Duodenal mucosa (tissue), 2 donors: ENCODE results near the gene MYO1C.
"Not testable (repeated sequence)": the region's sequence is repeated elsewhere in the genome, so short reads cannot be mapped to it uniquely, and the experiment has no call there.

Experiments used
- H3K27ac ChIP-seq: one replicate; pipeline ENCODE4 v1.7.0; 2013; ENCODE audit warnings: low read depth, low read length
- H3K27me3 ChIP-seq, 2 donors: one replicate each; pipeline ENCODE4 v1.7.0; 2013; ENCODE audit warnings: low read length in 2 of 2, control low read depth in 1 of 2; ENCODE audit not compliant: insufficient read depth in 2 of 2, control insufficient read depth in 1 of 2
- H3K36me3 ChIP-seq, 2 donors: one replicate each; pipeline ENCODE4 v1.7.0; 2013; ENCODE audit warnings: low read length in 2 of 2, control low read depth in 1 of 2; ENCODE audit not compliant: insufficient read depth in 2 of 2, control insufficient read depth in 1 of 2
- H3K4me1 ChIP-seq, 2 donors: one replicate each; pipeline ENCODE4 v1.7.0; 2013; ENCODE audit warnings: low read length in 2 of 2, control low read depth in 1 of 2; ENCODE audit not compliant: insufficient read depth in 2 of 2, control insufficient read depth in 1 of 2
- H3K4me3 ChIP-seq, 2 donors: one replicate each; pipeline ENCODE4 v1.7.0; 2013; ENCODE audit warnings: low read length in 2 of 2, low read depth in 1 of 2
- H3K9ac ChIP-seq, 2 donors: one replicate each; pipeline ENCODE4 v1.7.0; 2013; ENCODE audit warnings: low read length in 2 of 2, low read depth in 1 of 2
- H3K9me3 ChIP-seq, 2 donors: one replicate each; pipeline ENCODE4 v1.7.0; 2013; ENCODE audit warnings: low read length in 2 of 2, control low read depth in 1 of 2; ENCODE audit not compliant: control insufficient read depth in 1 of 2

Gene MYO1C

GRCh38 chr17:1467258-1467657 lies 25.2 kb downstream of the MYO1C start:
- Histone ChIP-seq H3K27me3 (no peaks in the 10 kb centered on the region), H3K36me3 (peaks cover 31 to 56% of the 10 kb centered on the region in 2 donors), H3K4me1 (peaks cover 10 to 13% of the 10 kb centered on the region in 2 donors), H3K9ac (no peak overlapping the region), H3K9me3 (no peaks in the 10 kb centered on the region), H3K4me3 (no peak overlapping the region), H3K27ac (no peak overlapping the region)

DNA sequence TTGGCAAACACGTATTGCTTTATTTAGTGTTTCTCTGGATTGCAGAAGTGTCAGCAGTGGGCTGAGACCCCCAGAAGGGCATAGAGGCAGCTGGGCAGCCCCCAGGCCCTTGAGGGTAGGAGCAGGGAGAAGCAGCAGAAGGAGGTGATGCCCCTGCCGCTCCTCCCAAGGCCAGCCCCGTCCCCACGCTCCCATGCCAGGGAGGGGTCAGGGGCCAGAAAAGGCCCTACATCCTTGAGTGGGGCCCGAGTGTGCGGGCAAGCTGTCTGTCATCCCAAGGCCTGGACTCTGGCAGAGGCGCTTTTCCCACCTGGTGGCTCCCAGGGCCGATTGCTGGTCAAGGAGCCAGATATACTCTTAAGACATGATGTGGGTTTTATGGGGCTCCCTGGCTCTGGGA lies 28.3 kb downstream of the MYO1C start:
- Histone ChIP-seq H3K4me3 (no peak overlapping the region), H3K9ac (no peak overlapping the region), H3K4me1 (peaks cover 25 to 29% of the 10 kb centered on the region in 2 donors), H3K27me3 (no peaks in the 10 kb centered on the region), H3K36me3 (peaks cover 16 to 35% of the 10 kb centered on the region in 2 donors), H3K27ac (no peak overlapping the region), H3K9me3 (no peaks in the 10 kb centered on the region)

- Histone ChIP-seq H3K4me3 (peak overlapping the region; percentile 43 to 49), H3K4me1 (peaks cover 21 to 29% of the 10 kb centered on the region in 2 donors), H3K36me3 (peaks cover 5 to 20% of the 10 kb centered on the region in 2 donors), H3K9ac (no peak overlapping the region), H3K27me3 (no peaks in the 10 kb centered on the region), H3K9me3 (no peaks in the 10 kb centered on the region), H3K27ac (no peak overlapping the region)
Observed at GRCh38 chr17:1462164-1463112, 30.0 kb downstream of the MYO1C start.

- H3K27ac ChIP-seq, result no peak overlapping the region
- no peaks in the 10 kb centered on the region for H3K9me3 ChIP-seq
- H3K36me3 ChIP-seq, result peaks cover 5 to 14% of the 10 kb centered on the region in 2 donors
- H3K4me1 ChIP-seq, result peaks cover 21 to 33% of the 10 kb centered on the region in 2 donors
- H3K4me3 ChIP-seq, result no peak overlapping the region
- no peak overlapping the region for H3K9ac ChIP-seq
- H3K27me3 ChIP-seq, result no peaks in the 10 kb centered on the region
Observed at GRCh38 chr17:1461198-1461944, 31.1 kb downstream of the MYO1C start.

GRCh38 chr17:1460233-1460632 lies 32.3 kb downstream of the MYO1C start:
- Histone ChIP-seq H3K27ac (peak overlapping the region; percentile 44), H3K9me3 (no peaks in the 10 kb centered on the region), H3K4me1 (peaks cover 21 to 35% of the 10 kb centered on the region in 2 donors), H3K4me3 (peak overlapping the region in 1 of 2 donors; percentile 21), H3K9ac (peak overlapping the region; percentile 6 to 41), H3K36me3 (peaks cover 3 to 5% of the 10 kb centered on the region in 2 donors), H3K27me3 (no peaks in the 10 kb centered on the region)

- Histone ChIP-seq H3K27ac (peak within 1 kb of the TSS; percentile 97), H3K36me3 (no peaks in the 10 kb centered on the region), H3K4me1 (peaks cover 24 to 38% of the 10 kb centered on the region in 2 donors), H3K9me3 (no peaks in the 10 kb centered on the region), H3K4me3 (peak within 1 kb of the TSS; percentile 77 to 89), H3K27me3 (no peaks in the 10 kb centered on the region), H3K9ac (peak within 1 kb of the TSS; percentile 82 to 90)
Observed at GRCh38 chr17:1455797-1456599, 36.5 kb downstream of the MYO1C start, which contains the start of gene CRK. TSS of gene CRK (minus strand) at chr17:1456232. CDS start at chr17:1456117, 115 bp downstream.

- peak overlapping the region; percentile 77 to 89 for H3K4me3 ChIP-seq
- H3K9ac ChIP-seq, result peak overlapping the region; percentile 82 to 90
- H3K4me1 ChIP-seq, result peaks cover 24 to 37% of the 10 kb centered on the region in 2 donors
- H3K36me3 ChIP-seq, result no peaks in the 10 kb centered on the region
- no peaks in the 10 kb centered on the region for H3K27me3 ChIP-seq
- H3K27ac ChIP-seq, result peak overlapping the region; percentile 97
- H3K9me3 ChIP-seq, result no peaks in the 10 kb centered on the region
Observed at GRCh38 chr17:1455291-1455796, 37.1 kb downstream of the MYO1C start.

- Histone ChIP-seq H3K36me3 (no peaks in the 10 kb centered on the region), H3K9ac (peak overlapping the region; percentile 82 to 90), H3K27me3 (no peaks in the 10 kb centered on the region), H3K27ac (no peak overlapping the region), H3K4me1 (peaks cover 18 to 31% of the 10 kb centered on the region in 2 donors), H3K9me3 (no peaks in the 10 kb centered on the region), H3K4me3 (peak overlapping the region; percentile 77 to 89)
Observed at GRCh38 chr17:1454541-1454940, 37.9 kb downstream of the MYO1C start.

GRCh38 chr17:1453694-1454093 lies 38.8 kb downstream of the MYO1C start:
- H3K27ac ChIP-seq, H3K9me3 ChIP-seq, H3K9ac ChIP-seq, H3K4me3 ChIP-seq, H3K27me3 ChIP-seq, H3K36me3 ChIP-seq: not testable (repeated sequence)
- peaks cover 18 to 31% of the 10 kb centered on the region in 2 donors for H3K4me1 ChIP-seq
